HG02852 (cell line): Measurements from ENCODE around the gene B3GNT7.
A peak's percentile ranks its signal among the peaks of the same experiment; 100 is the strongest.

ENCODE experiments used
- ATAC-seq: cut with Tn5 transposase; IDR thresholded peaks from one replicate; pipeline ENCODE4 v1.9.1; 2021; ENCODE audit warnings: mild to moderate bottlenecking, moderate library complexity; ENCODE audit not compliant: unreplicated experiment

B3GNT7 gene

DNA sequence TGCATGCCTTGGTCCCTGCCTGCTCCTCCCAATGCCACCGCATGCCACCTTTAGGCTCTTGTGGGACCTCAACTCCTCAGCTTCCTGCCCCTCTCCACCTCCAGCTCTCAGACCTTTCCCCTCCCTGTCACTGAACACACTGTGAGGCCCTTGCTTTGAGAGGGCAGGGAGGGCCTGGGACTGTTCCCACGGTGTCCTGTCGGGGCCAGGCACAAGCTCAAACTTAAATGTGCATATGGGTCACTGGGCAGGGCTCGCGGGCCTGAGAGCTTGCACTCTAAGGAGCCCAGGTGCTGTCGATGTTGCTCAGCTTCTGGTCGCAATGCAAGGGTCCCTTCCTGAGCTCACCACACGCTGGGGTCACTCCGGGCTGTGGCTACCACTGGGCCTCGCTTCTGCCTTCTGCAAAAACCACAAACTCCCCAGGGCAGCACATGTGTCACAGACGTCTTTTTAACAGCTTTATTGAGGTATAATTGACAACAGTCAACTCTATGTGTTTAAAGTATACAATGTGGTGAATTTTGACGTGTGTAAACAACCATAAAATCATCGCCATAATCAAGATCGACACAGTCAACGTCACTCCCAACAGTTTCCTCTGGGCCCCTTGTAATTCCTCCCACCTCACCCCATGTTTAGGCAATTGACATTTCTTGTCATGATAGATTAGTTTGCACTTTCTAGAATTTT, 11.9 kb upstream of the B3GNT7 start:
- no peak for ATAC-seq

DNA sequence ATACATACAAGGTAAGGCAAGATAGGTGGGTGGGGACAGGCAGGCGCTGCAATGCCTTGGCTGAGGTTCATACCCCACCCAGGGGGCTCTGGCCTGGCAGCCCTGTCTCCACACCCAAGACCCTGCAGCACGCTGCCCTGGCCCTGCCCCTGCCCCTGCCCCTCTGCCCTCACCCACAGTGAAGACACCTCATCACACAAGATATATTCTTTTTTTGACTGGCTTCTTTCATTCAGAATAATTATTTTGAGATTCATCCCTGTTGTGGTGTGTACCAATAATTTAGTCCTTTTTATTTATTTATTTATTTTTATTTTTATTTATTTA, 11.4 kb upstream of the B3GNT7 start:
- ATAC-seq, result no peak

DNA sequence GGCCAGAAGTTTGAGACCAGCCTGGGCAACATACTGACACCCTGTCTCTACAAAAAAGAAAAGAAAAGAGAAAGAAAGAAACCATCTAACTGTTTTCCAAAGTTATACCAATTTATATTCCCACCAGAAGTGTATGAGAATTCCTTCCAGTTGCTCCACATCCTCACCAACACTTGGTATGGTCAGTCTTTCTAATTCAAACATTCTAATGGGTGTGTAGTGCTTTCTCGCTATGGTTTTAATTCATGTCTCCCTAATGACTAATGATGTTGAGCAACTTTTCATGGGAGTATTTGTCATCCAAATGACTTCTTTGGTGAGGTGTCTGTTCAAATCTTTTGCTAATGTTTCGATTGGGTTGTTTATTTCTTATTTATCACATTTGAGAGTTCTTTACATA, 10.5 kb upstream of the B3GNT7 start:
- no peak for ATAC-seq

DNA sequence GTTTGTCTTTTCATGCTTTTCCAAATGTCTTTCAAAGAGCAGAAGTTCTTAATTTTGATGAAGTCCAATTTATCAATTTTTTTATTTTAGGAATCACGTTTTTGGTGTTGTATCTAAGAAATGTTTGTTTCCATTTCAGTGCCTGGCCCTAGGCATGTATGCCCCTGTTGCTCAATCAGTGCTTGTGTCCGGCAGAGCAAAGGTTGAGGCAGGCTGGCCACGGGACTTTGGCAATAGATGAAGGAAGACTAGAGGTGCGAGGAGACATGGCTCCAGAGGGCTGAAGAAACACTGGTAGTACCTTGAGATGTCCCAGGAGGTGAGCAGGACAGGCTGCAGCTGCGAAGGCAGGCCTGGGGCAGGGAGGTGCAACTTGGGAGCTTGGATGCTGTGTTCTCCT, 10.1 kb upstream of the B3GNT7 start:
- ATAC-seq, result no peak

DNA sequence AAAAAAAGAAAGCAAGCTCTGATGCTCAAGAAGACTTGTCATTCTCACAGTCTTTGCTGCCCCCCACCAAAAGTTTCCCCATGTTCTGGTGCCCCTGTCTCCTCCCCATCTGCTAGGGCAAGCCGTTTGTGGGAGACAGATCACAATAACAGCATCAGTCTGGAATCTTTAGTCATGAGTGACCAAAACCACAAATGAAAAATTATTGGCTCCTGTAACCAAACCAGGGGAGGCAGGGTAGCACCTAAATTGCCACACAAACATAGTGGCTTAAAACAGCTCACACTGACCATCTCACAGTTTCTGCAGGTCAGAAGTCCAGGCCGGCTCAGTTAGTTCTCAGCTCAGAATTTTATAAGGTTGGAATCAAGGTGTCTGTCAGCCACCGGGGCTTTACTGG, 9.1 kb upstream of the B3GNT7 start:
- no peak for ATAC-seq

DNA sequence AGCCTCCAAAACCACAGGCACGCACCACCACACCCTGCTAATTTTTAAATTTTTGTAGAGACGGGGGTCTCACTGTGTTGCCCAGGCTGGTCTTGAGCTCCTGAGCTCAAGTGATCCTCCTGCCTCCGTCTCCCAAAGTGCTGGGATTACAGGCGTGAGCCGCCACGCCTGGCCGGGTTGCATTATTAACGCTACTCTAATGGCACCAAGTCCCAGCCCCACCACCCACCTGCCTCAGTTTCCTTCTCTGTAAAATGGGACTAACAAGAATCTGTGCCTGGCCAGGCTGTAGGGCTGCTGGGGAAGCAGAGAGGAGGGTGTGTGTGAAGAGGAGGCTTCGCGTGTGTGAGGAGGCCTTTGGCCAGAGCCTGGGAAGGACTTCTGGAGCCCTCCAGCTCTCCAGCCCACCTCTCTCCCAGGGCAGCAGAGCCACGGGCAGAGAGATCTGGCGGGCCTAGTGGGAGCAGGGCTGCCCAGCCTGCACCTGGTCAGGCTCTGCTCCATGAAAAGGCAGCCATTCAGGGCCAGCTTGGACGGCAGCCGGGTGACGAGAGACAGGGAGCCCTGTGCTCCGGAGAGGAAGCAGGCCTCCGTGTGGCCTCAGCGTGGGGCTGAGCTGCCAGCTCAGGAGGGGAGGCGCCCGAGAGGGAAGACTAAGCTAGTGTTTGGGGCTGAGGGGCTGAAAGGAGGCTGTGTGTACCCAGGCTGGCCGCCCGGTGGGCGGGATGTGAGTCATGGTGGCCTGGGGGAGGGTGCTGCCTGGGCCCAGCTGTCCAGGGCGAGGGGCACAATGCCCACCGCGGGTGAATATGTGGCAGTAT, 7.4 kb upstream of the B3GNT7 start:
- ATAC-seq, result no peak

DNA sequence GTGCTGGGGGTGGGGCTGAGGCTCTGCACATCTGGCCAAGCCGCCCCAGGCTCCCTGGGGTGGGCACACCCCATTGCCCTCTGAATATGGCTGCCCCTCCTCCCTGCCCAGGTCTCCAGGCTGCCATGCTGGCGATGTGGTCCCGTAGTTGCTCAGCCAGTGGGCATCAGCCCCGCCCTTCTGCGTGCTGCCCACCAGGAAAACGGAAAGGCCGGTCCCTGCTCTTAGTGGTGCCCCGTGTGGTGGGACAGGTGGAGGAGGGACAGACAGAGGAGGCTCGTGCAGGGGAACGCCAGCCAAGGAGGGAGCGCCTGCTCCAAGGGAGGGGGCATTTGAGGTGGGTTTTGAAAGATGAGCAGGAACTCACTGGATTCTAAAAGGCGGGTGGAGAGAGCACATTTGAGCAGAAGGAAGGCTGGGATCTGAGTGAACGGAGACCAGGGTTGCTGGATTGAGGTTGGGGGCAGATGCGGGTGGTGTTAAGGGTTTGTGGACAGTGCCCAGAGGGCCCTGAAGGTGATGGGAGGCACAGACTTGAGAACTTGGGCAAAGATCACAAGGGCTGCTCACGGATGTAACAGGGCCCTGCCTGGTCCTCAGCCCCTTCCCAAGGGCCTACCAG, 6.7 kb upstream of the B3GNT7 start:
- ATAC-seq, result no peak

DNA sequence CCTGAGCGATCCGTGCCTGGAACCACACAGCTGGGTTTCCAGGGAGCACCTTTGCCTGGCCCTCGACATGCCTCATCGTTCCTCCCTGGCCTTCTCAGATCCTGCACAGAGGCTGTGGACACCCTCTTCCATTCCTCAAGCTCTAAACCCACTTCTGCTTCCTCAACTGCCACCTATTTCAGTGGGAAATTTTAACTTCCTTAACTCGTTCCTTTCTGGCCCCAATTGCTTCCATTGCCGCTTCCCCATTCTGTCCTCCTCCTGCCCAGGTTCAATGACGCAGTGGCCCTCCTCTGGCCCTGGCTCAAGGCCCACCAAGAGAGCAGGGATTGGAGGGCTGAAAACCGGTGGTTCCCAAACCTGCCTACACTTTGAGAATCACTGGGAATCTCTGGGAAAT, 4.8 kb upstream of the B3GNT7 start:
- no peak for ATAC-seq

DNA sequence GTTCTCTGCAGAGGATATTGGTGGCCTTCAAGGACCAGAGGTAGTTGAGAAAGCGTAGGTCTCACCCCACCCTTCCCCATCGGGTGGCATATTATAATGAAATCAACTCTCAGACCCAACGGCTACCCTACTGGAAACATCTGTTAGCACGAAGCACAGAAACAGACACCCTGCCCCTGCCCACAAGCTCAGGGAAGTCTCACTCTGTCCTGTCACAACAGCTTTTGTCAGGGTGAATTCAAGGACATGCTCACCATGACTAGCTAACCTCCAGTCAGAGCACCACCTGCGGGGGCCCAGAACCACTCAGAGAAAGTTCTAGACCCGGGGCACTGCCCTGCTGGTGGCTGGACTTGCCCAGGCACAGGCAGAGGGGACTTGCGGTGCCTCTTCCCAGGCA, 3.5 kb upstream of the B3GNT7 start:
- ATAC-seq, result no peak

DNA sequence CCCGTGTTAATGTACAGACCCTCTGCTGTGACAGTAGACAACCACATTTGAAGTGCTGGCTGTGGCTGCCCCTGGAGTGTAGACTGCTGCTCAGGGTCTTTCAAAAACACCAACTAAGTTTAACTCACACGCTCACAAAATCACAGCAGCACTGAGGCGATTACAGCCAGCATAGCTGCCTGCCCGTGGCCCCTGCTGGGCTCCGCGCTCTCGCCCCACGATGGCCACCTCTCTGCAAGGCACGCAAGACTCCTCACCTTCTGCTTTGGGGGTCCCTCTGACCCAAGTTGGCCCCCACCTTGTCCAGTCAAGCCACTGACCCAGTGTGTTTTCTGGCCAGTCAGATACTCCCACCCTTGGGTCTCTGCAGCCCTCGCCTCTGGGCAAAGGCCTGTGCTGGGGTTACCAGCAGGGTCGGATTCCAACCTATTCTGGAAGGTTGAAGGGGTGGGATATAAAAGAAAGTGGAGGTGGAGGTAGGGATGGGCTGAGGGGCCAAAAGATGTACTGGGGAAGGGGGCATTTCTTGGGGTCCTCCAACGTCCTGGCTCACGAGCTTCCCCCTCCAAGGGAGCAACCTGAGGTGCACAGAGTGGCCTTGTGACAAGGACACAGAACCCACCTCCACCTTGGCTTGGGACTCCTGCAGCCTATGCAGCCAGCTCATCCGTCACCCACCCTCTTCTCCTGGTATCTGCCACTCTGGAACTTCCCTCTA, 2.9 kb upstream of the B3GNT7 start:
- no peak for ATAC-seq

DNA sequence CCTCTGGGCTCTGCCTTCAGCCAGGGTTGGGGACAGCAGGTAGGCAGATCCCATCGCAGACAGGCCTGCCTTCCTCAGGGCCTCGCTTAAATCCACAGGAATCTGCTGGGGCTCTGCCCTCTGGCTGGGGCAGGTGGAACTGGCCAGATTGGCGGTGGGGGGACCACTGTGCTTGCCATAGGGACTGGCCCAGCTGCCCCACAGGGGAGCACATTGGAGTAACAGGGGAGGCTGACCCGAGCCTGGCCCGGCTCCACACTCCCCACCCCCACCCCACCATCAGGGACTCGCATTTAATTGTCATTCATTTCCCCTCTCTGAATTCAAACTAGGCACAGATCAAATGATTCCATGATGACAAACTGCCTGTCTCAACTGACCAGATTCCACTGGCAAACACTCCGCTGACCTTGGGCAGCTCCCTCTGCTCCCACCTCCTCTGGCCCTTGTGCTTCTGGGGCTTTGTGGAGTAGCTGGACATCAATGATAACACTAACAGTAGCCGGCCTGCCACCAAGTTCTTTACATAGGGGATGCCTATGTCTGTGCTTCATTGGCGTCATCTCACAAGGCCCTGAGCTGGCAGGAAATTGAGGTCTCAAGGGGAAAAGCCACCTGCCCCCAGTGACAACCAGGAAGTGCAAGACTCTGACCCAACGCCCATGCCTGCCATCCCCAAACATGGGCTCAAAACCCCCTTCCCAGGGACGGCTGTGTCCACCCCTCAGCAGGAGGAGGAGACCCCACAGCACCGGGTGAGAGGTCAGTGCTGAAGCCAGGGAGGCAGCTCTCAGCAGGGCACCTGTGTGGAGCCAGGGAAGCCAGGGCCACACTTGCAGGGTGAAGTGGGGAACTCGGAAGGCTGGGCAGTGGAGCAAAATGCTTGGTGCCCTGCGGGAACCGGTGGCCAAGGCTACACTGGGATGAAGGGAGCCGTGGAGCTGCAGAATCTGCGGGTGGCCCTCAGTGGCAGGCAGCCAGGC, 2.1 kb upstream of the B3GNT7 start:
- ATAC-seq, result no peak

DNA sequence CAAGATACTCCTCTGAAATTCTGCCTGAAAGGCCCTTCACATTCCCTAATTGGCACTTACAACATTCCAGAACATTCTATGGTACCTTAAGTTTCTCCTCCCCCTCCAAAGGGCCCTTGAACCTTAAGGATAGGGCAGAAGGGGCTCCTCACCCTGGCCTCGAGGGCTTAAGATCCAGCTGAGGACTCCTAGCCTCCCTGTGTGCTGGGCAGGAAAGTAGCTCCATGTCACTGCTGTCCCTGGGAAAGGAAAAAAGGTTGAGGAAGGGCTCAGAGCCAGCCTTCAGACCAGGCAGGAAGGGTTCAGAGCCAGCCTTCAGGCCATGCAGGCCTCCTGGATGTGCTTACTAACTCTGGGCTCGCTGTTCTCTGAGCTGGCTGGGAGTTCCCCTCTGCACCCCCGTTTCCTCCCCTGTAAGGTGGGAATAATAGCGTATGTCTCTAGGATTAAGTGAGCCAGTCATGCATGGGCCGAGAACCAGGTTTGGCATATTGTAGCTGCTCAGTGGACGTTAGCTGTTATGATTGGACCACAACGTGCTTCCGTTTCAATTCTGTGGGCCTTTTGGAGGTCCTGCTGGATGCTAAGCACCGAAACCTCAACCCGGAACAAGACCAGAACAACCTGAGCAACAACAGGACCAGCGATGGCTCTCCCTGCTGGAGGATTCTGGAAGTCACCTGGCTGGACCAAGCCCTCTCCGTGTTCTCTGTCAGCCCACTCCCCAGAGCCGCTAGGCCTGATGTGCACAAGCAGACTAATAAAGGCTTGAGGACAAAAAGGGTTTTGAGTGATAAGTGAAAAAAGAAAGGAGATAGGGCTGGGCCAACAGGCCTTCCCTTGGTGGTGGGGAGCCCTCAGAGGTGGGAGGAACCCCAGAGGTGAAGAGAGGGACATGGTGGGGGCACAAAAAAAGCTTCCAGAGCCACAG, 1.0 kb upstream of the B3GNT7 start:
- ATAC-seq, result peak; percentile 51

DNA sequence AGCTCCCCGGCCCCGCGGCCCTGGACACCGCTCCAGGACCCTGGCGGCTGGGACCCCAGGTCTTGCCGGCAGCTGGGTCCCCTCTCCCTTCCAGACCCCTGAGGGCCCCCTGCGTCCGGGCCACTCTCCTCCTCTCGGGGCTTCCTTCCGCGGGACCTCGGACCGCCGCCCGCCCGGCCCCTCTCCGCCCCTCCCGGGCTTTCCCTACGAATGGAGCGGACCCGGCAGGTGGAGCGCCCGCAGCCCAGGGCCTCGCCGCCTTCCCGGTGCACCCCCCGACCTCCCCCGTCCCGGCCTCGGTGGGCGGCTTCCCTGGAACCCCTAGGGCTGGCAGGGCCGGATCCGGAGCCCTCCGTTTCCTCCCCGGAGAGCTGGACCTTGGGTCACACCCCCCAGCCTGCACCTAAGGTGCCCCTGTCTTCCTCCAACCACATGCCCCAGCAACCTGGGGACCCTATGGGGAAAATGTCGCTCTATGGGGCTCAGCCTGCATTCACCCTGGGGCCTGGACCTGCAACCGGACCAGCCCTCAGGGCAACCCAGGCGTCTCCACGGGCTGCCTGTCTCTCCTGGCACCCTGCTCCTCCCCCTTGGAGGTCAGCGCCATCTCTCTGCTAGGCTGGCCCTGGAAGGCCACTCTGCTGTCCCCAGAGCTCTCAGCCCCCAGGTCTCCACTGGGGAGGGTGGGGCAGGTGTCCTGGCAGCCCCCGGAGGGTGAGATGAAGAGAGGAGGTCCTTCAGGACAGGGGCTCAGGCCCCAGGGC, 730 bp downstream of the B3GNT7 start:
- no peak for ATAC-seq

DNA sequence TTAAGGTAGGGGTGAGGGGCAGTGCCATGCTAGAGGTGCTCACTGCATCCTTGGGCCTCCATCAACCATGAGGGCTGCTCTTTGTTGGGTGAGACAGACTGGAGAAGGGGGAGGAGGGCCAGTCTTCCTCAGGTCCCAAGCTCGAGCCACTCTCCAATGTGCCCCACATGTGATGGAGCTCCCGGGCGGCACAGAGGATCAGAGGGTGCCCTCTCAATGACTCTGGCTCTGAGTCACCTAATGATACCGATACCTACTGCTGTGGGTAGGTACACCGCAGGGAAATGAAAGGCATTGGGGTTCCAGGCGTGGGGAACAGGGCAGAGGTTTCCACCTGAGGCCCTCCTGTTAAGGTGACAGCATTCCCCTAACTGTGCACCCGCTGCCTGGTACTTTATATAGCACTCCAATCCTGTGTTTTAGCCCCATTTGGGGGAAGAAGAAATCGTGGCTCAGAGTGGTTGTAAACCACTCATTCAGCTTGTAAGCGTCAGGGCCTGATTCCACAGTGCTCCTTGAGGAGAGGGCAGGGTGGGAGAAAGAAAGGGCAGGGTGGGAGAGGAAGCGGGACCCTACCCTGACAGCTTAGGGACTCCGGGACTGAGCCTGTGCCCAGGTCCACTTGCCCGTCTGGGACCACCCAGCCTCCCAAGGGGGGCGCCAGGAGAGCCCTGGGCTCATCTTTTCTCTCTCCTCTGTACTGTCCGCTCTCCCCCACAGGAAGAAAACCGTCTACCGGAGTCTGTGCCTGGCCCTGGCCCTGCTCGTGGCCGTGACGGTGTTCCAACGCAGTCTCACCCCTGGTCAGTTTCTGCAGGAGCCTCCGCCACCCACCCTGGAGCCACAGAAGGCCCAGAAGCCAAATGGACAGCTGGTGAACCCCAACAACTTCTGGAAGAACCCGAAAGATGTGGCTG, 1.8 kb downstream of the B3GNT7 start:
- no peak for ATAC-seq

DNA sequence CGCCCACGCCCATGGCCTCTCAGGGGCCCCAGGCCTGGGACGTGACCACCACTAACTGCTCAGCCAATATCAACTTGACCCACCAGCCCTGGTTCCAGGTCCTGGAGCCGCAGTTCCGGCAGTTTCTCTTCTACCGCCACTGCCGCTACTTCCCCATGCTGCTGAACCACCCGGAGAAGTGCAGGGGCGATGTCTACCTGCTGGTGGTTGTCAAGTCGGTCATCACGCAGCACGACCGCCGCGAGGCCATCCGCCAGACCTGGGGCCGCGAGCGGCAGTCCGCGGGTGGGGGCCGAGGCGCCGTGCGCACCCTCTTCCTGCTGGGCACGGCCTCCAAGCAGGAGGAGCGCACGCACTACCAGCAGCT, 2.4 kb downstream of the B3GNT7 start:
- ATAC-seq, result no peak

DNA sequence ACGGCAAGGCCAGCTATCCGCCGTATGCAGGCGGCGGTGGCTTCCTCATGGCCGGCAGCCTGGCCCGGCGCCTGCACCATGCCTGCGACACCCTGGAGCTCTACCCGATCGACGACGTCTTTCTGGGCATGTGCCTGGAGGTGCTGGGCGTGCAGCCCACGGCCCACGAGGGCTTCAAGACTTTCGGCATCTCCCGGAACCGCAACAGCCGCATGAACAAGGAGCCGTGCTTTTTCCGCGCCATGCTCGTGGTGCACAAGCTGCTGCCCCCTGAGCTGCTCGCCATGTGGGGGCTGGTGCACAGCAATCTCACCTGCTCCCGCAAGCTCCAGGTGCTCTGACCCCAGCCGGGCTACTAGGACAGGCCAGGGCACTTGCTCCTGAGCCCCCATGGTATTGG, 3.1 kb downstream of the B3GNT7 start:
- ATAC-seq, result no peak

DNA sequence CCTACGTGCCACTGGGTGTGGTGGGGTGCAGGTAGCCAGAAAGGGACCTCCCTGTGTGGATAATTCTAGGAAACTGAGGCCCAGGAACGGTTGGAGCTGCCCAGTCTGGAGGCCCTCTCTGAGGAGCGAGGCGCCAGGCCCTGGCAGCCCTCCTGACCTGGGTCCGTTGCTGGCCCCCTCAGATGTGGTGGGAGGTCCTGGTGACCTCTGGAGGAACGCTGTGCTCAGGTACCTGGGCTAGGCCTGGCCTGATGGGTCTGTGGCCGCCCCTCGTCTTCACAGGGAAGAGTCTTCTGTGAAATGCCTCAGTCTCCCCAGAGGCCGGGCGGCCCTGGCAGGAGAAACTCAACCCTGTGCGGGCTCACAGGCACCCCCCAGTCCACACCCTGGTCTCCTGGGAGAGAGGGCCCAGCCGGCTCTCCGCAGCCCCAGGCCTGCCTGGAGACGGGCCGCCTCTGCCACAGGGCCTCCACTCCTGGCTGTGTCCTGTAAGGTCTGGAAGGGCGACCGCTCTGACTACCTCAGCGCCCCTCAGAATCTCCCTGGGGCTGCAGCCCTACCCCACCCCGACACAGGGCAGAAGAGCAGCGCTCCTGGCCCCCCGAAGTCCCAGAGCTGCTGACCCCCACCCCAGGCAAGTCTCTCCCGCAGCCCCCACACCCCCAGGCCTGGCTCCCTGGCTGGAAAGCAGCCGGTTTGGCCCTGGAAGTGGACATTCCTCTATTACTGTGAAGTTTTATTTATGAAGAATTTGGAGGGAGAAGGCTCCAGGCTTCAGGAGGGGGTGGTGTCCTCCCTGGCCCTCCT, 3.7 kb downstream of the B3GNT7 start:
- no peak for ATAC-seq
